Activated T-cell treated with anti-CD3 and anti-CD28 coated beads, Interleukin-2, amount 50 U/mL, for 72 hours (primary cell): ENCODE measurements around the gene ADGRD1. TPM values are rescaled to one million over a fixed set of nuclear protein-coding genes. Genes with fewer than 3 reads are reported as not detected.

Source experiments
- ATAC-seq, 2 donors: fragments of 150-1000 bp; cut with Tn5 transposase; replicated peaks in 1 of 2; 2 replicates each; pipeline ENCODE4 v1.10.0; 2021; ENCODE audit warnings: moderate library complexity in 2 of 2, mild to moderate bottlenecking in 1 of 2
- DNase-seq, 2 donors: peaks; one replicate each; pipeline ENCODE4 v3.0.0; 2021 to 2022; ENCODE audit warnings: mixed read lengths in 1 of 2
- H3K27ac Mint-ChIP-seq: one replicate; pipeline ENCODE4 v1.8.0; 2022; ENCODE audit warnings: mild to moderate bottlenecking, moderate library complexity, mixed read lengths
- H3K27me3 Mint-ChIP-seq: one replicate; pipeline ENCODE4 v1.8.0; 2022; ENCODE audit warnings: low read depth, mixed read lengths
- H3K36me3 Mint-ChIP-seq, 2 donors: one replicate each; pipeline ENCODE4 v1.8.0; 2022; ENCODE audit warnings: mixed read lengths in 2 of 2, mild to moderate bottlenecking in 1 of 2; ENCODE audit not compliant: insufficient read depth in 2 of 2
- H3K4me1 Mint-ChIP-seq: one replicate; pipeline ENCODE4 v1.8.0; 2022; ENCODE audit warnings: low read depth, mixed read lengths
- H3K4me3 Mint-ChIP-seq, 2 donors: one replicate each; pipeline ENCODE4 v1.8.0; 2022; ENCODE audit warnings: mild to moderate bottlenecking in 2 of 2, mixed read lengths in 2 of 2, moderate library complexity in 2 of 2
- H3K9me3 Mint-ChIP-seq, 2 donors: one replicate each; pipeline ENCODE4 v1.8.0; 2022; ENCODE audit warnings: mixed read lengths in 2 of 2
- total RNA-seq, 2 donors: library from RNA; stranded (reverse); gene quantifications; one replicate each; pipeline ENCODE4 v1.2.3, GENCODE V29; 2022

The ADGRD1 gene
- total RNA-seq, 2 donors from 2014 or later, result 2.0 to 2.5 TPM

- H3K36me3 Mint-ChIP-seq, result no peaks in the 10 kb centered on the region
- peaks cover 5% of the 10 kb centered on the region for H3K27me3 Mint-ChIP-seq
- no peak overlapping the region for H3K4me3 Mint-ChIP-seq
- H3K9me3 Mint-ChIP-seq, result no peaks in the 10 kb centered on the region
- H3K27ac Mint-ChIP-seq, result no peak overlapping the region
- H3K4me1 Mint-ChIP-seq, result peaks cover 21% of the 10 kb centered on the region
- DNase-seq (no peak), ATAC-seq (no peak)
Measured at GRCh38 chr12:131095826-131096680, 142.3 kb downstream of the ADGRD1 start.

- Mint-ChIP-seq H3K27me3 (peaks cover 5% of the 10 kb centered on the region), H3K4me1 (peaks cover 14% of the 10 kb centered on the region), H3K36me3 (no peaks in the 10 kb centered on the region), H3K9me3 (no peaks in the 10 kb centered on the region), H3K27ac (no peak overlapping the region), H3K4me3 (no peak overlapping the region)
- no peak for DNase-seq
- ATAC-seq, result no peak
Measured at GRCh38 chr12:131096681-131097181, 143.0 kb downstream of the ADGRD1 start.

- Mint-ChIP-seq H3K9me3 (no peaks in the 10 kb centered on the region), H3K4me1 (peaks cover 7% of the 10 kb centered on the region), H3K36me3 (no peaks in the 10 kb centered on the region), H3K27me3 (peaks cover 5% of the 10 kb centered on the region), H3K4me3 (no peak overlapping the region), H3K27ac (no peak overlapping the region)
- no peak for DNase-seq
- ATAC-seq, result no peak
Measured at GRCh38 chr12:131097202-131098177, 143.8 kb downstream of the ADGRD1 start.

- Mint-ChIP-seq H3K27ac (no peak overlapping the region), H3K4me1 (peaks cover under 1% of the 10 kb centered on the region), H3K36me3 (no peaks in the 10 kb centered on the region), H3K27me3 (peaks cover 5% of the 10 kb centered on the region), H3K4me3 (no peak overlapping the region), H3K9me3 (no peaks in the 10 kb centered on the region)
- DNase-seq (no peak), ATAC-seq (no peak)
Measured at GRCh38 chr12:131098178-131098981, 144.7 kb downstream of the ADGRD1 start.

- Mint-ChIP-seq H3K27ac (no peak overlapping the region), H3K4me1 (peaks cover 5% of the 10 kb centered on the region), H3K9me3 (no peaks in the 10 kb centered on the region), H3K36me3 (no peaks in the 10 kb centered on the region), H3K27me3 (peaks cover 10% of the 10 kb centered on the region), H3K4me3 (no peak overlapping the region)
- no peak for DNase-seq
- no peak for ATAC-seq
Measured at GRCh38 chr12:131100031-131100674, 146.4 kb downstream of the ADGRD1 start.

GRCh38 chr12:131101006-131101405 lies 147.3 kb downstream of the ADGRD1 start:
- Mint-ChIP-seq H3K9me3 (no peaks in the 10 kb centered on the region), H3K27me3 (peaks cover 7% of the 10 kb centered on the region), H3K36me3 (no peaks in the 10 kb centered on the region), H3K4me3 (no peak overlapping the region), H3K27ac (no peak overlapping the region), H3K4me1 (peaks cover 14% of the 10 kb centered on the region)
- DNase-seq (no peak), ATAC-seq (no peak)

- H3K4me3 Mint-ChIP-seq, result no peak overlapping the region
- H3K36me3 Mint-ChIP-seq, result no peaks in the 10 kb centered on the region
- H3K4me1 Mint-ChIP-seq, result peaks cover 17% of the 10 kb centered on the region
- peaks cover 7% of the 10 kb centered on the region for H3K27me3 Mint-ChIP-seq
- H3K27ac Mint-ChIP-seq, result no peak overlapping the region
- ATAC-seq, result no peak
- no peak for DNase-seq
- H3K9me3 Mint-ChIP-seq, result no peaks in the 10 kb centered on the region
Measured at GRCh38 chr12:131101703-131102492, 148.2 kb downstream of the ADGRD1 start.

GRCh38 chr12:131102493-131102931 lies 148.8 kb downstream of the ADGRD1 start:
- Mint-ChIP-seq H3K4me3 (no peak overlapping the region), H3K27me3 (peaks cover 7% of the 10 kb centered on the region), H3K9me3 (no peaks in the 10 kb centered on the region), H3K36me3 (no peaks in the 10 kb centered on the region), H3K27ac (no peak overlapping the region), H3K4me1 (peaks cover 17% of the 10 kb centered on the region)
- no peak for DNase-seq
- ATAC-seq, result no peak

GRCh38 chr12:131102991-131103668 lies 149.4 kb downstream of the ADGRD1 start:
- Mint-ChIP-seq H3K36me3 (no peaks in the 10 kb centered on the region), H3K27ac (no peak overlapping the region), H3K9me3 (no peaks in the 10 kb centered on the region), H3K4me3 (no peak overlapping the region), H3K4me1 (peaks cover 17% of the 10 kb centered on the region), H3K27me3 (peaks cover 7% of the 10 kb centered on the region)
- DNase-seq, result no peak
- ATAC-seq, result no peak

- no peak overlapping the region for H3K4me3 Mint-ChIP-seq
- DNase-seq, result no peak
- no peak overlapping the region for H3K27ac Mint-ChIP-seq
- H3K9me3 Mint-ChIP-seq, result no peaks in the 10 kb centered on the region
- H3K4me1 Mint-ChIP-seq, result peaks cover 17% of the 10 kb centered on the region
- no peaks in the 10 kb centered on the region for H3K36me3 Mint-ChIP-seq
- no peak for ATAC-seq
- peaks cover 7% of the 10 kb centered on the region for H3K27me3 Mint-ChIP-seq
Measured at GRCh38 chr12:131103669-131104462, 150.2 kb downstream of the ADGRD1 start.
